HG02610 (cell line): ENCODE data around the gene ZNF486.
"Not testable (repeated sequence)": the region's sequence is repeated elsewhere in the genome, so short reads cannot be mapped to it uniquely, and the experiment has no call there.

Source experiments
- ATAC-seq: cut with Tn5 transposase; IDR thresholded peaks from one replicate; pipeline ENCODE4 v1.9.1; 2021; ENCODE audit warnings: mild to moderate bottlenecking, moderate library complexity; ENCODE audit not compliant: unreplicated experiment

The ZNF486 gene

DNA sequence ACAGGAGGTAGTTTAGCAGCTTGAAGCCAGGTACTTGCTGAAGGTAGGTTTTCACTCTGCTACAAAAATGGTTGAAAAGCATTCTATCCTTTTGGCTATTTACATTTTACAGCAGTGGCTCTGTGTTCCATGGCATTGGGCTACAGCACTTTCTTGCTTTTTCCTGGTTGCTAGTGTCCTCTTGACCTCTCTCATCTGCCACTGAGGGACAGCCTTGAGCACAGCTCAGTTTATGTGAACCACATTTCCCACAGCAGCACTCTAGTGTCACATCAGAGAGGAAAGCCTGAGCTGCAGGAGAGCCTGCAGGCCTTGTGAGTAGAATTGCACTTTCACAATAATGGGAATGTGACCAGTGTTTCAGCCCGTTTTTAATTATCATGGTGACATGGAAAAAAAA, 54.6 kb downstream of the ZNF486 start:
- ATAC-seq, result not testable (repeated sequence)

DNA sequence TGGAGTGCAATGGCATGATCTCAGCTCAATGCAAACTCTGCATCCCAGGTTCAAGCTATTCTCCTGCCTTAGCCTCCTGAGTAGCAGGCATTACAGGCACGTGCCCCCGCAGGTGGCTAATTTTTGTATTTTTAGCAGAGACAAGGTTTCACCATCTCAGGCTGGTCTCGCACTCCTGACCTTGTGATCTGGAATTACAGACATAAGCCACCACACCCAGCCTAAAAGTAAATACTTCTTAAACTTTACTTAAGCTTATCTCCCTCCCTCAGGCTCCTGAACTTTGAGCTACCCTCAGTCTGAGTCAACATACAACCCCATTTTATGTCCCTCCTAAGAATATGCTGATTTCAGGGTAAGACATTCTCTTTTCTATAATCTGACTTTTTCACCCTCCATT, 66.1 kb downstream of the ZNF486 start:
- ATAC-seq, result no peak

DNA sequence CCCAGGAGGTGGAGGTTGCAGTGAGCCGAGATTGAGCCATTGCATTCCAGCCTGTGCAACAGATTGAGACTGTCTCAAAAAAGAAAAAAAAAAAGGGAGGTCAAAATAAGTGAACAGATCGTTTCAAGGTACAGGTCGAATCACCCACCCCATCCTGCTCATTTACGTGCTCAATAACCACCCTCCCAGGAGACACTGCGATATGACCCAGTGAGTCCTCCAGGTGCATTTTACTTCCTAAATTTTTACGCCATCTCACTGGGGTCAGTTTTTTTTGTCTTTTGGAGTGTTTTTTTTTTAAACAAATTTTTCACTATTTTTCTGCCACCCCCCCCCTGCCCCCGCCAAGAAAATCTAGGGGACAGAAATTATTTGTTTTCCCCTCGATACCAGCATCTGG, 68.1 kb downstream of the ZNF486 start:
- no peak for ATAC-seq

DNA sequence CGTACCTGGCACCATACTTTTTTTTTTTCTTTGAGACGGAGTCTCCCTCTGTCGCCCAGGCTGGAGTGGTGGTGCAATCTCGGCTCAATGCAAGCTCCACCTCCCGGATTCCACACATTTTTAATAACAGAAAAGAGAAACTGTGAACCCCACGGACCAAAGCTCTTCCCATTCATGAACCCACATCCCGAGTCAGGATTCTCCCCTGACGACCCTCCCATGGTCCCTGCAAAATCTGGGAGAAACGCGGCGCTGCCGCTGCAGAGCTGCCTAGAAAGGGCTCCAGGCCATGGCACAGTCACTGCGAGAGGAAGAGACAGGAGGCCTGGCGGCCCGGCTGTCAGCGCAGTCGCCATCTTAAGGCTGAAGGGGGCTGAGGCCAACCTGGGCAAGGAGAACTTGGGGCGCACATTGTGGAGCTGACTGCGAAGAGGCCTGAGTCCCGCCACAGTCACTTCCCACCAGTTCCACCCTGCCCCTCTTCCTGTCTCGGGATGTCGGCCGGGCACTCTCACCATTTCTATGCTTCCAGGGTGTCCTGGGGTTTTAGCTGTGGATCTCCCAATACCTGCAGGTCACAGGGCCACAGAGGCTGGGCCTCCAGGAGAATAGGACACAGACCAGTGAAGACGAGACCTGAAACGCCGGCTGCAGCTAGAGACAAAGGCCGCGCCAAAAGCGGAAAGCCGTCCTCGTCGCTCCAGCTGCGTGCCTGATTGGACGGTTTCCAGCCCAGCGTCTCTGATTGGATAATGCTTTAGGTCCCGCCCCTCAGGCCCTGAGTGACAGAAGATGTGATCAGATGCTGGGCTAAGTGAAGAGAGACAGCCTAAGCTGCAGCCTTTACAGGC, 71.0 kb downstream of the ZNF486 start:
- no peak for ATAC-seq

DNA sequence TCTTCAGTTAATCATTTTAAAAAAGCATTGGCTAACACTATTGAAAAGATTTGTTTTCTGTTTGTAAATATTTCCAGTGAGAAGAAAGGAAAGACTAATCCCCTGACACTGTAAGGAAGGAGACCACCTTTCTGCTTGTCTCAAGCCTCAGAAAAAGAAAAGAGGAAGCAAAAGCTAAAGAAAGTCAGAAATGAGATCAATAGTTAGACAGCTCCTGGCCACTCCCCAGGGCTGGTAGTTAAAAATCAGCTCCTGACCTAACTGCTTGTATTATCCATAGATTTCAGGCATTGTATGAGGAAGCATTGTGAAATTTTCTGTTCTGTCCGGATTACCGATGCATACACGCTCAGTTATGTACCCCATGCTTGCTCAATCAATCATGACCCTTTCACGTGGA, 76.6 kb downstream of the ZNF486 start:
- no peak for ATAC-seq

DNA sequence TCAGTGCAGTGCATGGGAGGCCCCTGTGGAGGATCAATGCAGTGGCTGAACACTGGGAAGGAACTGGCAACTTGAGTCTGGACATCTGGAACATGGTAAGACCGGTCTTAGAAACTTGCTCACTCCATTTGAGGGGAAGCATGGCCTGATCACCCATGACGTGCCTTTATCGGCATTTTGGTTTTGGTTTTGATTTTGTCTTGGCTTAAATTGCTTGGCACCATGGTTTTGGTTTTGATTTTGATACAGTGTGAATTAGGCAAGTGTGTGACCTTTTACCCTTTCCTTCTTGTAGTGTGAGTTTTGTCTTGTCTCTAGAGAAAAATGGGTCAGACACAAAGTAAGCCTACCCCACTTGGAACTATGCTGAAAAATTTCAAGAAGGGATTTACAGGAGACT, 77.3 kb downstream of the ZNF486 start:
- no peak for ATAC-seq

DNA sequence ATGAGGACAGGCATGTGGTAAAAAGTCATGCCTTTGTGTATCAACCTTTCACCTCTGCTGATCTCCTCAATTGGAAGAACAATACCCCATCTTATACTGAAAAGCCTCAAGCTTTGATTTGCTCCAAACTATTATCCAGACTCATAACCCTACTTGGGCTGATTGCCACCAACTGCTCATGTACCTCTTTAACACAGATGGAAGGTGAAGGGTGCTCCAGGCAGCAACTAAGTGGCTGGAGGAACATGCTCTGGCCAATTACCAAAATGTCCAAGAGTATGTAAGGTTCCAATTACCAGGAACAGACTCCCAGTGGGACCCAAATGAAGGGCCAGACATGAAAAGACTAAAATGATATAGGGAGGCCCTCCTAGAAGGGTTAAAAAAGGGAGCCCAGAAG, 78.3 kb downstream of the ZNF486 start:
- ATAC-seq, result no peak

DNA sequence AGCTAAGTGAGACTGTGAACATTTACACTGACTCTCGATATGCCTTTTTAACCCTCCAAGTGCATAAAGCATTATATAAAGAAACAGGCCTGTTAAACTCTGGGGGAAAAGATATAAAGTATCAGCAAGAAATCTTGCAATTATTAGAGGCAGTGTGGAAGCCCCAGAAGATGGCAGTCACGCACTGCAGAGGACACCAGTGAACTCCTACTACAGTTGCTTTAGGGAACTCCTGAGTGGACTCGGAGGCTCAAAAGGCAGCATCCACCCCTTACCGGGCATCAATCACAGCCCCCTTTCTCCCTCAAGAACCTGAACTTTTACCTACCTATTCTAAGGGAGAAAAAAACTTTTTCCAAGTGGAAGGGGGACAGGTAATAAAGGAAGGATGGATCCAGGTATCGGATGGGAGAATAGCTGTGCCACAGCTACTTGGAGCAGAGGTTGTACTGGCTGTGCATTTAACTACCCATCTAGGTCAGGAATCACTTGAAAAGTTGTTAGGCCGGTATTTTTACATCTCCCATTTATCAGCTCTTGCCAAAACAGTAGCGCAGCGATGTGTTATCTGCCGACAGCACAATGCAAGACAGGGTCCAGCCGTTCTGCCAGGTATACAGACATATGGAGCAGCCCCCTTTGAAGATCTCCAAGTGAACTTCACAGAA, 80.1 kb downstream of the ZNF486 start:
- ATAC-seq, result no peak

DNA sequence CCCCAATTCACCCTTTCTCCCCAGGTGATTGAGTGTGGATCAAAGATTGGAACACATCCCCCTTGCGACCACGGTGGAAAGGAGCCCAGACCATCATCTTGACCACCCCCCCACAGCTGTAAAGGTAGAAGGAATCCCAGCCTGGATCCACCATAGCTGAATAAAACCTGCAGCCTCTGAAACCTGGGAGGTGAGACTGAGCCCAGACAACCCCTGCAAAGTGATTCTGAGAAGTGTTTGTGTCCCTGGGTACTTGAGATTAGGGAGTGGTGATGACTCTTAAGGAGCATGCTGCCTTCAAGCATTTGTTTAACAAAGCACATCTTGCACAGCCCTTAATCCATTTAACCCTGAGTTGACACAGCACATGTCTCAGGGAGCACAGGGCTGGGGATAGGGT, 81.2 kb downstream of the ZNF486 start:
- not testable (repeated sequence) for ATAC-seq
